ENCODE data around the gene UBC.

Gene UBC

GRCh38 chr12:124878795-124879516, 35.5 kb downstream of the UBC start:
- TF ChIP-seq CTCF (IDR thresholded peaks at IDR 0.05; ENCODE audit: low read length, missing control alignments): no peak
- DNase-seq (ENCODE audit: low read depth): no peak
- H3K4me3 ChIP-seq (replicated peaks; ENCODE audit: low read depth, low read length): no peak overlapping the region

GRCh38 chr12:124877423-124877822, 37.0 kb downstream of the UBC start:
- no peak for DNase-seq (ENCODE audit: low read depth)
- no peak for TF ChIP-seq CTCF (IDR thresholded peaks at IDR 0.05; ENCODE audit: low read length, missing control alignments)
- no peak overlapping the region for H3K4me3 ChIP-seq (replicated peaks; ENCODE audit: low read depth, low read length)

GRCh38 chr12:124876171-124876570, 38.3 kb downstream of the UBC start:
- DNase-seq (ENCODE audit: low read depth): no peak
- no peak for TF ChIP-seq CTCF (IDR thresholded peaks at IDR 0.05; ENCODE audit: low read length, missing control alignments)
- no peak overlapping the region for H3K4me3 ChIP-seq (replicated peaks; ENCODE audit: low read depth, low read length)

GRCh38 chr12:124875803-124876132, 38.7 kb downstream of the UBC start:
- no peak overlapping the region for H3K4me3 ChIP-seq (replicated peaks; ENCODE audit: low read depth, low read length)
- TF ChIP-seq CTCF (IDR thresholded peaks at IDR 0.05; ENCODE audit: low read length, missing control alignments): no peak
- no peak for DNase-seq (ENCODE audit: low read depth)

GRCh38 chr12:124874988-124875802, 39.3 kb downstream of the UBC start:
- no peak for DNase-seq (ENCODE audit: low read depth)
- no peak for TF ChIP-seq CTCF (IDR thresholded peaks at IDR 0.05; ENCODE audit: low read length, missing control alignments)
- no peak overlapping the region for H3K4me3 ChIP-seq (replicated peaks; ENCODE audit: low read depth, low read length)

GRCh38 chr12:124874188-124874587, 40.3 kb downstream of the UBC start:
- TF ChIP-seq CTCF (IDR thresholded peaks at IDR 0.05; ENCODE audit: low read length, missing control alignments): no peak
- DNase-seq (ENCODE audit: low read depth): no peak
- no peak overlapping the region for H3K4me3 ChIP-seq (replicated peaks; ENCODE audit: low read depth, low read length)

Measured in fibroblast of pulmonary artery (primary cell).